ENCODE results near the gene KIF18A. TPM values are rescaled to one million over a fixed set of nuclear protein-coding genes. Genes with fewer than 3 reads are reported as not detected.

Gene KIF18A
- total RNA-seq, 1 experiment from 2014 or later: 20.6 TPM

DNA sequence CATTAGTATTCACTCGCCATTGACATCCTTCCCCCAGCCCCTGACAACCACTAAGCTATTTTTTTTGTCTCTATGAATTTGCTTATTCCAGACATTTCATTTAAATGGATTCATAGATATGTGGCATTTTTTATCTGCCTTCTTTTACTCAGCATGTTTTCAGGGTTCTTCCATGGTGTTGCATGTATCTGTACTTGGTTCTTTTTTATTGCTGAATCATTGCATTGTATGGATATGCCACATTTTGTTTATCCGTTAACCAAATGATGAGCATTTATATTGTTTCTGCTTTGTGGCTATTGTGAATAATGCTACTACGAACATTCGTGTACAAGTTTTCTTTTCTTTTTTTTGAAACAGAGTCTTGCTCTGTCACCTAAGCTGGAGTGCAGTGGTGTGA, 6.2 kb upstream of the KIF18A start (continued):
- TF ChIP-seq, protein P1, sequence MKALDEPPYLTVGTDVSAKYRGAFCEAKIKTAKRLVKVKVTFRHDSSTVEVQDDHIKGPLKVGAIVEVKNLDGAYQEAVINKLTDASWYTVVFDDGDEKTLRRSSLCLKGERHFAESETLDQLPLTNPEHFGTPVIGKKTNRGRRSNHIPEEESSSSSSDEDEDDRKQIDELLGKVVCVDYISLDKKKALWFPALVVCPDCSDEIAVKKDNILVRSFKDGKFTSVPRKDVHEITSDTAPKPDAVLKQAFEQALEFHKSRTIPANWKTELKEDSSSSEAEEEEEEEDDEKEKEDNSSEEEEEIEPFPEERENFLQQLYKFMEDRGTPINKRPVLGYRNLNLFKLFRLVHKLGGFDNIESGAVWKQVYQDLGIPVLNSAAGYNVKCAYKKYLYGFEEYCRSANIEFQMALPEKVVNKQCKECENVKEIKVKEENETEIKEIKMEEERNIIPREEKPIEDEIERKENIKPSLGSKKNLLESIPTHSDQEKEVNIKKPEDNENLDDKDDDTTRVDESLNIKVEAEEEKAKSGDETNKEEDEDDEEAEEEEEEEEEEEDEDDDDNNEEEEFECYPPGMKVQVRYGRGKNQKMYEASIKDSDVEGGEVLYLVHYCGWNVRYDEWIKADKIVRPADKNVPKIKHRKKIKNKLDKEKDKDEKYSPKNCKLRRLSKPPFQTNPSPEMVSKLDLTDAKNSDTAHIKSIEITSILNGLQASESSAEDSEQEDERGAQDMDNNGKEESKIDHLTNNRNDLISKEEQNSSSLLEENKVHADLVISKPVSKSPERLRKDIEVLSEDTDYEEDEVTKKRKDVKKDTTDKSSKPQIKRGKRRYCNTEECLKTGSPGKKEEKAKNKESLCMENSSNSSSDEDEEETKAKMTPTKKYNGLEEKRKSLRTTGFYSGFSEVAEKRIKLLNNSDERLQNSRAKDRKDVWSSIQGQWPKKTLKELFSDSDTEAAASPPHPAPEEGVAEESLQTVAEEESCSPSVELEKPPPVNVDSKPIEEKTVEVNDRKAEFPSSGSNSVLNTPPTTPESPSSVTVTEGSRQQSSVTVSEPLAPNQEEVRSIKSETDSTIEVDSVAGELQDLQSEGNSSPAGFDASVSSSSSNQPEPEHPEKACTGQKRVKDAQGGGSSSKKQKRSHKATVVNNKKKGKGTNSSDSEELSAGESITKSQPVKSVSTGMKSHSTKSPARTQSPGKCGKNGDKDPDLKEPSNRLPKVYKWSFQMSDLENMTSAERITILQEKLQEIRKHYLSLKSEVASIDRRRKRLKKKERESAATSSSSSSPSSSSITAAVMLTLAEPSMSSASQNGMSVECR (CRISPR knock-in tag; IDR thresholded peaks at IDR 0.05; ENCODE audit: borderline replicate concordance): no peak
- TF ChIP-seq GRHL2 (CRISPR knock-in tag; IDR thresholded peaks at IDR 0.05; ENCODE audit: insufficient replicate concordance, severe bottlenecking) (no peak), NFYB (CRISPR knock-in tag; conservative IDR thresholded peaks at IDR 0.05; ENCODE audit: low read depth) (no peak)

DNA sequence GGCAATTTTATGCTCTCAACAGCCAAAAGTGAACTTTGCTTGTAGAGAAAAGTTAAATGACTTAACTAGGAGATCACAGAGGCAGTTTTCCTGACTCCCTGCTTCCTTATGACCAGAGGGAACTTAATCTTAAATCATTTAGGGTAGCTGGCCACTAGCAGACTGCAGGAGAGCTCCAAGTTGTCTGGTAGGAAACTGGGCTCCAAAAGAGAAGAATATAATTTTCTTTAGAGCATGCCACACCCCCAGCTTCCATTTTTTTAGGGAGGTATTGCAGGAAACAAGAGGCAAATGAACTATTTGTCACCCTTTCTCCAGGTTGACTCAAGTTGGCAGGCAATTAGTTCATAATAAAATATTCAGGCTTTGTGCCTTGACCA, 2.9 kb upstream of the KIF18A start:
- Mint-ChIP-seq H3K9me3 (no peaks in the 10 kb centered on the region), H3K36me3 (peaks cover 4% of the 10 kb centered on the region; the same call in 1 of the 2 replicates), H3K4me1 (peaks cover 27% of the 10 kb centered on the region), H3K27ac (peak overlapping the region; percentile 92), H3K27me3 (ENCODE audit: low read depth) (no peaks in the 10 kb centered on the region), H3K4me3 (peak overlapping the region; percentile 98)
- TF ChIP-seq, protein P2, sequence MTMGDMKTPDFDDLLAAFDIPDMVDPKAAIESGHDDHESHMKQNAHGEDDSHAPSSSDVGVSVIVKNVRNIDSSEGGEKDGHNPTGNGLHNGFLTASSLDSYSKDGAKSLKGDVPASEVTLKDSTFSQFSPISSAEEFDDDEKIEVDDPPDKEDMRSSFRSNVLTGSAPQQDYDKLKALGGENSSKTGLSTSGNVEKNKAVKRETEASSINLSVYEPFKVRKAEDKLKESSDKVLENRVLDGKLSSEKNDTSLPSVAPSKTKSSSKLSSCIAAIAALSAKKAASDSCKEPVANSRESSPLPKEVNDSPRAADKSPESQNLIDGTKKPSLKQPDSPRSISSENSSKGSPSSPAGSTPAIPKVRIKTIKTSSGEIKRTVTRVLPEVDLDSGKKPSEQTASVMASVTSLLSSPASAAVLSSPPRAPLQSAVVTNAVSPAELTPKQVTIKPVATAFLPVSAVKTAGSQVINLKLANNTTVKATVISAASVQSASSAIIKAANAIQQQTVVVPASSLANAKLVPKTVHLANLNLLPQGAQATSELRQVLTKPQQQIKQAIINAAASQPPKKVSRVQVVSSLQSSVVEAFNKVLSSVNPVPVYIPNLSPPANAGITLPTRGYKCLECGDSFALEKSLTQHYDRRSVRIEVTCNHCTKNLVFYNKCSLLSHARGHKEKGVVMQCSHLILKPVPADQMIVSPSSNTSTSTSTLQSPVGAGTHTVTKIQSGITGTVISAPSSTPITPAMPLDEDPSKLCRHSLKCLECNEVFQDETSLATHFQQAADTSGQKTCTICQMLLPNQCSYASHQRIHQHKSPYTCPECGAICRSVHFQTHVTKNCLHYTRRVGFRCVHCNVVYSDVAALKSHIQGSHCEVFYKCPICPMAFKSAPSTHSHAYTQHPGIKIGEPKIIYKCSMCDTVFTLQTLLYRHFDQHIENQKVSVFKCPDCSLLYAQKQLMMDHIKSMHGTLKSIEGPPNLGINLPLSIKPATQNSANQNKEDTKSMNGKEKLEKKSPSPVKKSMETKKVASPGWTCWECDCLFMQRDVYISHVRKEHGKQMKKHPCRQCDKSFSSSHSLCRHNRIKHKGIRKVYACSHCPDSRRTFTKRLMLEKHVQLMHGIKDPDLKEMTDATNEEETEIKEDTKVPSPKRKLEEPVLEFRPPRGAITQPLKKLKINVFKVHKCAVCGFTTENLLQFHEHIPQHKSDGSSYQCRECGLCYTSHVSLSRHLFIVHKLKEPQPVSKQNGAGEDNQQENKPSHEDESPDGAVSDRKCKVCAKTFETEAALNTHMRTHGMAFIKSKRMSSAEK (CRISPR knock-in tag; IDR thresholded peaks at IDR 0.05; ENCODE audit: borderline replicate concordance): no peak
- TF ChIP-seq CREB1 (CRISPR knock-in tag; IDR thresholded peaks at IDR 0.05) (no peak), RORB (CRISPR knock-in tag; IDR thresholded peaks at IDR 0.05) (no peak), ZNF121 (CRISPR knock-in tag; IDR thresholded peaks at IDR 0.05) (no peak), ELF4 (CRISPR knock-in tag; IDR thresholded peaks at IDR 0.05; ENCODE audit: low read depth) (no peak), NFYB (CRISPR knock-in tag; conservative IDR thresholded peaks at IDR 0.05; ENCODE audit: low read depth) (no peak)
- ATAC-seq (no peak), DNase-seq (ENCODE audit: low spot score) (no peak)
- ChIA-PET CTCF (no interaction called here), POLR2A (no interaction called here)

DNA sequence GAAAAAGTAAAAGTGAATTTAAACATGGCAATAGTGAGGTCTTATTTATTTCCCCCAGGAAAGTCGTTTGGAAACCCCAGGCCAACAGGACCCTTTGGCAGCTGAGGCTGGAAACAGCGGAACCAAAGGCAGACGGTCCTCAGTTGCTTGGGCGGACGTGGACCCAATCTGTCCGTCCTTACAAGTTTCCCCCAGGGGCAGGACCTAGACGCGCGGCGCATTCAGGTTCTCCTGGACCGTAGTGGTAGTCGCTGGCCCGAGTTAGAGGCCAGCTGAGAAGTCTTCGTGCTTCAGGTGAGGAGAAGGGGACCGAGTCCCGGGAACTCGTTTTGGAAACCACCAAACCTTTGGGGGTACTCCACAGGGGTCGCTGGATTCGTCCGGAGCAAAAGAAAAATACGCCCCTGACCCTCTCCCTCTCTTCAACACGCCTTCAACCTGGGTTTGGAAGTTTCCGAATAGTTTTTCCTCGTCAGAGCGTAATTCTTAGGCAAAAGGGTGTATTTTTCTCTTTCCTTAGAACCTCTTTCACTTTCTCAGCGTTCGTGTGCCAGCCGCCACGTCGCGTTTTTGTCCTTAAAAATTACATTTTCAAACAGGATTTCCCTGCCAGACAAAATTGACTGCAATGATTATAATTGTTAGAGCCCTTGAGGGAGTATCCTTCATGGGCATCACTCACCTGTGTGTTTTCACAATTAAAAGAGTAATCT, 2.3 kb upstream of the KIF18A start:
- Mint-ChIP-seq H3K4me1 (peaks cover 27% of the 10 kb centered on the region), H3K27ac (peak overlapping the region; percentile 92), H3K4me3 (peak overlapping the region; percentile 98), H3K9me3 (no peaks in the 10 kb centered on the region), H3K36me3 (peaks cover 4% of the 10 kb centered on the region; the same call in 1 of the 2 replicates), H3K27me3 (ENCODE audit: low read depth) (no peaks in the 10 kb centered on the region)
- ChIA-PET POLR2A (interaction anchor here (0.5 kb wide), 1 partner anchor 895 kb away, joined by 3 read pairs; no protein-coding TSS in a partner anchor), CTCF (interaction anchor here (1.0 kb wide), 1 partner anchor 411 kb away, joined by 5 read pairs; no protein-coding TSS in a partner anchor)
- DNase-seq (ENCODE audit: low spot score): peak; percentile 73
- ATAC-seq: peak; percentile 61
- TF ChIP-seq KAT7 (CRISPR knock-in tag; IDR thresholded peaks at IDR 0.05; ENCODE audit: borderline replicate concordance) (0 out of 2 replicates have a peak, but pooled peaks have one; percentile 79), NR3C1 (CRISPR knock-in tag; conservative IDR thresholded peaks at IDR 0.05; ENCODE audit: low read depth) (no peak), ZNF423 (CRISPR knock-in tag; IDR thresholded peaks at IDR 0.05) (no peak), CREB1 (CRISPR knock-in tag; IDR thresholded peaks at IDR 0.05) (no peak), IRF2 (CRISPR knock-in tag; IDR thresholded peaks at IDR 0.05; ENCODE audit: borderline replicate concordance, low read depth) (no peak), NR2C2 (CRISPR knock-in tag; IDR thresholded peaks at IDR 0.05) (no peak), TEAD4 (CRISPR knock-in tag; IDR thresholded peaks at IDR 0.05) (no peak), NFE2L1 (CRISPR knock-in tag; IDR thresholded peaks at IDR 0.05) (no peak), ZNF396 (CRISPR knock-in tag; IDR thresholded peaks at IDR 0.05; ENCODE audit: borderline replicate concordance) (no peak), TP53 (CRISPR knock-in tag; IDR thresholded peaks at IDR 0.05) (no peak), OVOL2 (CRISPR knock-in tag; IDR thresholded peaks at IDR 0.05; ENCODE audit: borderline replicate concordance) (no peak), SP1 (CRISPR knock-in tag; conservative IDR thresholded peaks at IDR 0.05) (peak; percentile 76)
- TF ChIP-seq, protein P3, sequence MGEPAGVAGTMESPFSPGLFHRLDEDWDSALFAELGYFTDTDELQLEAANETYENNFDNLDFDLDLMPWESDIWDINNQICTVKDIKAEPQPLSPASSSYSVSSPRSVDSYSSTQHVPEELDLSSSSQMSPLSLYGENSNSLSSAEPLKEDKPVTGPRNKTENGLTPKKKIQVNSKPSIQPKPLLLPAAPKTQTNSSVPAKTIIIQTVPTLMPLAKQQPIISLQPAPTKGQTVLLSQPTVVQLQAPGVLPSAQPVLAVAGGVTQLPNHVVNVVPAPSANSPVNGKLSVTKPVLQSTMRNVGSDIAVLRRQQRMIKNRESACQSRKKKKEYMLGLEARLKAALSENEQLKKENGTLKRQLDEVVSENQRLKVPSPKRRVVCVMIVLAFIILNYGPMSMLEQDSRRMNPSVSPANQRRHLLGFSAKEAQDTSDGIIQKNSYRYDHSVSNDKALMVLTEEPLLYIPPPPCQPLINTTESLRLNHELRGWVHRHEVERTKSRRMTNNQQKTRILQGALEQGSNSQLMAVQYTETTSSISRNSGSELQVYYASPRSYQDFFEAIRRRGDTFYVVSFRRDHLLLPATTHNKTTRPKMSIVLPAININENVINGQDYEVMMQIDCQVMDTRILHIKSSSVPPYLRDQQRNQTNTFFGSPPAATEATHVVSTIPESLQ (CRISPR knock-in tag; IDR thresholded peaks at IDR 0.05): no peak
- TF ChIP-seq, protein P4, sequence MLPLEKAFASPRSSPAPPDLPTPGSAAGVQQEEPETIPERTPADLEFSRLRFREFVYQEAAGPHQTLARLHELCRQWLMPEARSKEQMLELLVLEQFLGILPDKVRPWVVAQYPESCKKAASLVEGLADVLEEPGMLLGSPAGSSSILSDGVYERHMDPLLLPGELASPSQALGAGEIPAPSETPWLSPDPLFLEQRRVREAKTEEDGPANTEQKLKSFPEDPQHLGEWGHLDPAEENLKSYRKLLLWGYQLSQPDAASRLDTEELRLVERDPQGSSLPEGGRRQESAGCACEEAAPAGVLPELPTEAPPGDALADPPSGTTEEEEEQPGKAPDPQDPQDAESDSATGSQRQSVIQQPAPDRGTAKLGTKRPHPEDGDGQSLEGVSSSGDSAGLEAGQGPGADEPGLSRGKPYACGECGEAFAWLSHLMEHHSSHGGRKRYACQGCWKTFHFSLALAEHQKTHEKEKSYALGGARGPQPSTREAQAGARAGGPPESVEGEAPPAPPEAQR (CRISPR knock-in tag; IDR thresholded peaks at IDR 0.05): 0 out of 2 replicates have a peak, but pooled peaks have one; percentile 12
